ENCODE data around the gene RPP38.

Gene RPP38

GRCh38 chr10:15097011-15097812 lies at the start of gene RPP38:
RPP38 (plus strand) TSS chr10:15097355; CDS start chr10:15103315, 5,960 bp downstream.
- peak; percentile 98 for DNase-seq

GRCh38 chr10:15049533-15049932 lies 47.6 kb upstream of the RPP38 start:
- no peak for DNase-seq

GRCh38 chr10:15052121-15052520 lies 45.0 kb upstream of the RPP38 start:
- DNase-seq: no peak

GRCh38 chr10:15053061-15053460 lies 44.1 kb upstream of the RPP38 start:
- DNase-seq: no peak

GRCh38 chr10:15058689-15059088 lies 38.5 kb upstream of the RPP38 start:
- no peak for DNase-seq

GRCh38 chr10:15059914-15060313 lies 37.2 kb upstream of the RPP38 start:
- DNase-seq: no peak

GRCh38 chr10:15060638-15061037 lies 36.5 kb upstream of the RPP38 start:
- no peak for DNase-seq

GRCh38 chr10:15067154-15067553 lies 30.0 kb upstream of the RPP38 start:
- no peak for DNase-seq

GRCh38 chr10:15068802-15069201 lies 28.4 kb upstream of the RPP38 start:
- DNase-seq: no peak

GRCh38 chr10:15069230-15069629 lies 27.9 kb upstream of the RPP38 start:
- DNase-seq: no peak

GRCh38 chr10:15072358-15072757 lies 24.8 kb upstream of the RPP38 start:
- no peak for DNase-seq

GRCh38 chr10:15075421-15075820 lies 21.7 kb upstream of the RPP38 start:
- no peak for DNase-seq

GRCh38 chr10:15083674-15084501 lies 13.3 kb upstream of the RPP38 start:
- DNase-seq: no peak

GRCh38 chr10:15084502-15084922 lies 12.6 kb upstream of the RPP38 start:
- peak; percentile 9 for DNase-seq

GRCh38 chr10:15088428-15089261 lies 8.5 kb upstream of the RPP38 start, which contains the start of gene ACBD7:
ACBD7 (minus strand) TSS chr10:15088776; CDS start chr10:15088728, 48 bp downstream.
- peak; percentile 80 for DNase-seq

- DNase-seq: no peak
Observed at GRCh38 chr10:15091418-15091817, 5.7 kb upstream of the RPP38 start.

GRCh38 chr10:15092855-15093408 lies 4.2 kb upstream of the RPP38 start:
- DNase-seq: no peak

GRCh38 chr10:15096661-15097010 lies 519 bp upstream of the RPP38 start:
- no peak for DNase-seq

GRCh38 chr10:15099886-15100285 lies 2.7 kb downstream of the RPP38 start:
- no peak for DNase-seq

GRCh38 chr10:15103513-15103912 lies 6.4 kb downstream of the RPP38 start:
- no peak for DNase-seq

- DNase-seq: peak; percentile 68
Observed at GRCh38 chr10:15106352-15107013, 9.3 kb downstream of the RPP38 start.

GRCh38 chr10:15112657-15113056 lies 15.5 kb downstream of the RPP38 start:
- peak; percentile 16 for DNase-seq
